ENCODE measurements around the gene DENND5A. TPM values are rescaled to one million over a fixed set of nuclear protein-coding genes. Genes with fewer than 3 reads are reported as not detected.
A peak's percentile ranks its signal among the peaks of the same experiment; 100 is the strongest.

The DENND5A gene
- total RNA-seq, 1 donor: 433 TPM

GRCh38 chr11:9142732-9143131, 122.4 kb downstream of the DENND5A start:
- DNase-seq (ENCODE audit: low read depth in 2 of 3, low spot score in 2 of 3): no peak

GRCh38 chr11:9141186-9141585, 124.0 kb downstream of the DENND5A start:
- DNase-seq (ENCODE audit: low read depth in 2 of 3, low spot score in 2 of 3): no peak

- no peak for DNase-seq (ENCODE audit: low read depth in 2 of 3, low spot score in 2 of 3)
These were observed 125.4 kb downstream of the DENND5A start for GRCh38 chr11:9139628-9140357.

- no peak for DNase-seq (ENCODE audit: low read depth in 2 of 3, low spot score in 2 of 3)
These were observed 126.3 kb downstream of the DENND5A start for GRCh38 chr11:9138612-9139579.

- DNase-seq (ENCODE audit: low read depth in 2 of 3, low spot score in 2 of 3): no peak
These were observed 127.1 kb downstream of the DENND5A start for GRCh38 chr11:9138133-9138453.

- peak; percentile 41 to 75 (median 58) for DNase-seq (ENCODE audit: low read depth in 2 of 3, low spot score in 2 of 3)
These were observed 127.6 kb downstream of the DENND5A start for GRCh38 chr11:9137293-9138132.

- no peak for DNase-seq (ENCODE audit: low read depth in 2 of 3, low spot score in 2 of 3)
These were observed 128.4 kb downstream of the DENND5A start for GRCh38 chr11:9136741-9137140.

GRCh38 chr11:9133956-9134355, 131.2 kb downstream of the DENND5A start:
- peak in 2 of 3 donors; percentile 29 to 79 for DNase-seq (ENCODE audit: low read depth in 2 of 3, low spot score in 2 of 3)

- DNase-seq (ENCODE audit: low read depth in 2 of 3, low spot score in 2 of 3): no peak
These were observed 132.8 kb downstream of the DENND5A start for GRCh38 chr11:9132203-9132878.

- DNase-seq (ENCODE audit: low read depth in 2 of 3, low spot score in 2 of 3): peak in 1 of 3 donors; percentile 56
These were observed 134.9 kb downstream of the DENND5A start for GRCh38 chr11:9130297-9130696.

- no peak for DNase-seq (ENCODE audit: low read depth in 2 of 3, low spot score in 2 of 3)
These were observed 138.5 kb downstream of the DENND5A start for GRCh38 chr11:9126636-9127035.

GRCh38 chr11:9125185-9125886, 139.8 kb downstream of the DENND5A start:
- DNase-seq (ENCODE audit: low read depth in 2 of 3, low spot score in 2 of 3): no peak

GRCh38 chr11:9123595-9124304, 141.4 kb downstream of the DENND5A start:
- no peak for DNase-seq (ENCODE audit: low read depth in 2 of 3, low spot score in 2 of 3)

GRCh38 chr11:9121469-9121796, 143.7 kb downstream of the DENND5A start:
- no peak for DNase-seq (ENCODE audit: low read depth in 2 of 3, low spot score in 2 of 3)

- DNase-seq (ENCODE audit: low read depth in 2 of 3, low spot score in 2 of 3): no peak
These were observed 144.3 kb downstream of the DENND5A start for GRCh38 chr11:9120664-9121468.

- DNase-seq (ENCODE audit: low read depth in 2 of 3, low spot score in 2 of 3): no peak
These were observed 146.9 kb downstream of the DENND5A start for GRCh38 chr11:9118277-9118676.

GRCh38 chr11:9112075-9112474, 153.1 kb downstream of the DENND5A start:
- no peak for DNase-seq (ENCODE audit: low read depth in 2 of 3, low spot score in 2 of 3)

Measured in hematopoietic multipotent progenitor cell (in vitro differentiated cells).